Memory B cell (primary cell): Measurements from ENCODE around the gene PPP2R1A.

Source experiments
- ATAC-seq: fragments of 150-1000 bp; cut with Tn5 transposase; 2 replicates; pipeline ENCODE4 v1.10.0; 2021; ENCODE audit warnings: low read depth, mild to moderate bottlenecking, moderate library complexity
- DNase-seq, 2 donors: peaks; one replicate each; pipeline ENCODE4 v3.0.0; 2022; ENCODE audit warnings: low spot score in 2 of 2
- H3K27ac Mint-ChIP-seq: one replicate; pipeline ENCODE4 v1.8.0; 2022; ENCODE audit warnings: mild to moderate bottlenecking, moderate library complexity, mixed read lengths
- H3K27me3 Mint-ChIP-seq: one replicate; pipeline ENCODE4 v1.8.0; 2022; ENCODE audit warnings: mixed read lengths
- H3K36me3 Mint-ChIP-seq: one replicate; pipeline ENCODE4 v1.8.0; 2022; ENCODE audit warnings: mild to moderate bottlenecking, mixed read lengths
- H3K4me1 Mint-ChIP-seq: one replicate; pipeline ENCODE4 v1.8.0; 2022; ENCODE audit warnings: mixed read lengths
- H3K4me3 Mint-ChIP-seq: one replicate; pipeline ENCODE4 v1.8.0; 2022; ENCODE audit warnings: mild to moderate bottlenecking, moderate library complexity, mixed read lengths
- H3K9me3 Mint-ChIP-seq: one replicate; pipeline ENCODE4 v1.8.0; 2022; ENCODE audit warnings: mixed read lengths

The PPP2R1A gene

GRCh38 chr19:52216401-52216800 is 26.5 kb downstream of the PPP2R1A start:
- H3K4me3 Mint-ChIP-seq: no peak overlapping the region
- peaks cover 46% of the 10 kb centered on the region for H3K36me3 Mint-ChIP-seq
- no peaks in the 10 kb centered on the region for H3K9me3 Mint-ChIP-seq
- DNase-seq (no peak), ATAC-seq (no peak)
- H3K4me1 Mint-ChIP-seq: peaks cover 13% of the 10 kb centered on the region
- H3K27ac Mint-ChIP-seq: no peak overlapping the region
- H3K27me3 Mint-ChIP-seq: no peaks in the 10 kb centered on the region

DNA sequence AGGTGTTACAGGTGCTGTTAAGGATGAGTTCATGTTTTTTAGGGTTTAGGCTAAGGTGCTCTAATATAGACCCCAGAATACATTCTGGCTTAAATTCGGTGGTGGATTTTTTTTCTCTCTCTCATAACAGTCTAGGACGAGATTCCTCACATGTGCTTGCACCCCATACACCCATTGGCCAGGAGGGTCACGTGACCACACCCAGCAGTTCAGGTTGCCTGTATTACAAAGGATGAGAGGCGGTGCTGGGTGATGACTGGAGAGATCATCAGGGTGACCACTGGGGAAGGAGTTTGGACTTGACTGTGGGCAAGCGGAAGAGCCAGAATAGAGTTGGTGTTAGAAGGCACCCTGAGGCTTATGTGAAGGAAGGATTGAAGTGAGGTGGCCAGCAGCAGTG is 27.7 kb downstream of the PPP2R1A start:
- Mint-ChIP-seq H3K36me3 (peaks cover 44% of the 10 kb centered on the region), H3K27ac (no peak overlapping the region)

GRCh38 chr19:52219611-52220010 is 29.8 kb downstream of the PPP2R1A start:
- H3K36me3 Mint-ChIP-seq: peaks cover 43% of the 10 kb centered on the region
- H3K9me3 Mint-ChIP-seq: no peaks in the 10 kb centered on the region
- no peaks in the 10 kb centered on the region for H3K27me3 Mint-ChIP-seq
- H3K4me1 Mint-ChIP-seq: peaks cover 10% of the 10 kb centered on the region
- no peak for DNase-seq
- ATAC-seq: no peak
- peak overlapping the region; percentile 85 for H3K27ac Mint-ChIP-seq
- no peak overlapping the region for H3K4me3 Mint-ChIP-seq

More for the DNA sequence above, 27.7 kb downstream of the PPP2R1A start:
- H3K9me3 Mint-ChIP-seq: no peaks in the 10 kb centered on the region
- H3K27me3 Mint-ChIP-seq: no peaks in the 10 kb centered on the region
- H3K4me1 Mint-ChIP-seq: peaks cover 13% of the 10 kb centered on the region
- DNase-seq: no peak
- no peak overlapping the region for H3K4me3 Mint-ChIP-seq
- no peak for ATAC-seq

- Mint-ChIP-seq H3K4me1 (peaks cover 10% of the 10 kb centered on the region), H3K9me3 (no peaks in the 10 kb centered on the region), H3K4me3 (no peak overlapping the region), H3K27me3 (no peaks in the 10 kb centered on the region), H3K36me3 (peaks cover 46% of the 10 kb centered on the region), H3K27ac (no peak overlapping the region)
- no peak for ATAC-seq
- no peak for DNase-seq
Measured at GRCh38 chr19:52221031-52221430, 31.2 kb downstream of the PPP2R1A start.

DNA sequence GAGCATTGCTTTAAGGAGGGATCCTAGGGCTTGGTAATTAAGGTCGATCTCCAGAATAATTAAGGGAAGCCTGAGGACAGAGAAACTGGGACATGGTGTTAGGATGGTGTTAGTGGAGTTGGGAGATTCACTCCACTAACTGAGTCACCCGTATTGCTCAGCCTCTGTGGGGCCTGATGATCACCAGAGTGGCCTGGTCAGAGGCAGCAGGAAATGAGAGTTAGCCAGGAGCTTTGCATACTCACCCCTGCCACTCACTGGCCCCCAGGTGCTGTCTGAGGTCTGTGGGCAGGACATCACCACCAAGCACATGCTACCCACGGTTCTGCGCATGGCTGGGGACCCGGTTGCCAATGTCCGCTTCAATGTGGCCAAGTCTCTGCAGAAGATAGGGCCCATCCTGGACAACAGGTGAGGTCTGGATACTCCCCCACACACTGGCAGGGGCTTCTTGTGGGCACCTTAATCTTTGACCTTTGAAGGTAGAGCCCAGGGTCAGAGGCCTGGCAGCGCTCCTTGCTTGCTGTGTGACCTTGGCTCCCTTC is 32.1 kb downstream of the PPP2R1A start:
- no peak for DNase-seq
- Mint-ChIP-seq H3K9me3 (no peaks in the 10 kb centered on the region), H3K4me1 (peaks cover 8% of the 10 kb centered on the region), H3K36me3 (peaks cover 45% of the 10 kb centered on the region), H3K27me3 (no peaks in the 10 kb centered on the region), H3K27ac (no peak overlapping the region), H3K4me3 (no peak overlapping the region)
- ATAC-seq: no peak

GRCh38 chr19:52224211-52224610 is 34.4 kb downstream of the PPP2R1A start:
- H3K27ac Mint-ChIP-seq: peak overlapping the region; percentile 48

GRCh38 chr19:52226652-52227051 is 36.8 kb downstream of the PPP2R1A start:
- H3K9me3 Mint-ChIP-seq: no peaks in the 10 kb centered on the region
- H3K36me3 Mint-ChIP-seq: peaks cover 28% of the 10 kb centered on the region
- no peaks in the 10 kb centered on the region for H3K27me3 Mint-ChIP-seq
- peak overlapping the region; percentile 9 for H3K27ac Mint-ChIP-seq
- H3K4me3 Mint-ChIP-seq: no peak overlapping the region
- ATAC-seq (no peak), DNase-seq (no peak)
- H3K4me1 Mint-ChIP-seq: peaks cover 2% of the 10 kb centered on the region

More at GRCh38 chr19:52224211-52224610, 34.4 kb downstream of the PPP2R1A start:
- Mint-ChIP-seq H3K27me3 (no peaks in the 10 kb centered on the region), H3K4me3 (no peak overlapping the region), H3K9me3 (no peaks in the 10 kb centered on the region), H3K4me1 (peaks cover 7% of the 10 kb centered on the region), H3K36me3 (peaks cover 47% of the 10 kb centered on the region)
- ATAC-seq (no peak), DNase-seq (no peak)

- H3K27me3 Mint-ChIP-seq: no peaks in the 10 kb centered on the region
- peaks cover 30% of the 10 kb centered on the region for H3K36me3 Mint-ChIP-seq
- ATAC-seq: no peak
- H3K4me1 Mint-ChIP-seq: peaks cover 2% of the 10 kb centered on the region
- no peak overlapping the region for H3K4me3 Mint-ChIP-seq
- H3K27ac Mint-ChIP-seq: no peak overlapping the region
- no peak for DNase-seq
- no peaks in the 10 kb centered on the region for H3K9me3 Mint-ChIP-seq
Measured at GRCh38 chr19:52227196-52227940, 37.5 kb downstream of the PPP2R1A start.

- Mint-ChIP-seq H3K27ac (no peak overlapping the region), H3K9me3 (no peaks in the 10 kb centered on the region), H3K4me3 (no peak overlapping the region), H3K4me1 (peaks cover 2% of the 10 kb centered on the region), H3K36me3 (peaks cover 30% of the 10 kb centered on the region), H3K27me3 (no peaks in the 10 kb centered on the region)
- DNase-seq (no peak), ATAC-seq (no peak)
Measured at GRCh38 chr19:52227980-52228379, 38.1 kb downstream of the PPP2R1A start.

DNA sequence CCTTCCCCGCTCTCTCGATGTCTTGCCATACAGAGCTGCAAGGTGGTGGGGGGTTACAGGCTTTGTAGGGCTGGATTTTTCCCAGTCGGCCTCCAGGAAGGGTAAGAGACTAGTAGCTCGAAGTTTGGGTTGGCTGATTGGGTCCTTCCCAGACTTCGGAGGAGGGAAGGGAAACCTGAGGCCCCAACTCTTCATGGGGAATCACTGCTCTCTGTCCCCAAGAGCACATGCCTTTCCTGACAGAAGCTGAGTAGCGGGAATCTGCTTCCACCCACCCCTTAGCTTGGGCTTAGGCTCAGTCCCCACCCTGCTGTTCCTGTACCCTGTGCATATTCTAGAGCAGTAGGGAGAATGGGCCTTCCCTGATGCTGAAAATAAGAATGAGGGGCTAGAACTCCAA is 39.7 kb downstream of the PPP2R1A start:
- Mint-ChIP-seq H3K27ac (no peak overlapping the region), H3K4me1 (peaks cover 2% of the 10 kb centered on the region), H3K36me3 (peaks cover 20% of the 10 kb centered on the region), H3K4me3 (no peak overlapping the region), H3K9me3 (no peaks in the 10 kb centered on the region), H3K27me3 (no peaks in the 10 kb centered on the region)
- ATAC-seq: no peak
- no peak for DNase-seq

DNA sequence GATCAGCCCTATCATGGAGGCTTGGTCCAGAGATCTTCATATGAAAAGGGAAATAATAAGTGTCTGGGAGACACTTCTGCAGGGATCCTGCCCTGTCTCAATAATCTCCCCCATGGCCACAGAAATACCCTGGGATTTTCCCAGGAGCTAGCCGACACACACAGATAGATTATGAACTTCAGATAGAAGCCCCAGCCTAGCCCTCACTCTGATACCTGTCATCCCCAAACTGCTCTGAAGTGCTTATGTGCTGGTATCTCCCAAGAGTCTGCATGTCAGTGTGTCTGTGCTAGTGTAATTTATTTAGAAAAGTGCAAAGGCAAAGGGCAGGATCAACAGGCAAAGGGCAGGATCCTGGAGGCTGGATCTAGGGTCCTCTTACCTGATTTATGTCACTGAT is 40.8 kb downstream of the PPP2R1A start:
- Mint-ChIP-seq H3K27me3 (no peaks in the 10 kb centered on the region), H3K36me3 (peaks cover 17% of the 10 kb centered on the region), H3K9me3 (no peaks in the 10 kb centered on the region), H3K4me1 (peaks cover 2% of the 10 kb centered on the region), H3K27ac (peak overlapping the region; percentile 60), H3K4me3 (no peak overlapping the region)
- DNase-seq: no peak
- no peak for ATAC-seq

GRCh38 chr19:52231154-52231910 is 41.5 kb downstream of the PPP2R1A start:
- Mint-ChIP-seq H3K27ac (peak overlapping the region; percentile 60), H3K9me3 (no peaks in the 10 kb centered on the region), H3K27me3 (no peaks in the 10 kb centered on the region), H3K4me1 (peaks cover 2% of the 10 kb centered on the region), H3K36me3 (peaks cover 11% of the 10 kb centered on the region), H3K4me3 (no peak overlapping the region)
- DNase-seq (no peak), ATAC-seq (no peak)

DNA sequence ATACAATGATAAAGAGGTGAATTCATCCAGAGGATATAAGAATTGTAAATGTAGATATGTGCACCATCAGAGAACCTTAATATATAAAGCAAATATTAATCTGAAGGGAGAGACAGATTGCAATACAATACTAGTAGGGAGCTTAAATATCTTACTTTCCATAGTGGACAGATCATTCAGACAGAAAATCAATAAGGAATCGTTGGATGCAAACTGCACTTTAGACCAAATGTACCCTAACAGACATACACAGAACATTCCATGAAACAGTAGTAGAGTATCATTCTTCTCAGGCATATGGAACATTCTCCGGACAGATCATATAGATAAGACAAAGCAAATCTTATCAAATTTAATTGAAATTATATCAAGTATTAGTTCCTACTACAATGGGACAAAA is 44.6 kb downstream of the PPP2R1A start:
- Mint-ChIP-seq H3K4me1 (no peaks in the 10 kb centered on the region), H3K36me3 (peaks cover 2% of the 10 kb centered on the region), H3K4me3 (no peak overlapping the region), H3K27ac (peak overlapping the region; percentile 18), H3K27me3 (no peaks in the 10 kb centered on the region), H3K9me3 (no peaks in the 10 kb centered on the region)
- no peak for ATAC-seq
- no peak for DNase-seq

DNA sequence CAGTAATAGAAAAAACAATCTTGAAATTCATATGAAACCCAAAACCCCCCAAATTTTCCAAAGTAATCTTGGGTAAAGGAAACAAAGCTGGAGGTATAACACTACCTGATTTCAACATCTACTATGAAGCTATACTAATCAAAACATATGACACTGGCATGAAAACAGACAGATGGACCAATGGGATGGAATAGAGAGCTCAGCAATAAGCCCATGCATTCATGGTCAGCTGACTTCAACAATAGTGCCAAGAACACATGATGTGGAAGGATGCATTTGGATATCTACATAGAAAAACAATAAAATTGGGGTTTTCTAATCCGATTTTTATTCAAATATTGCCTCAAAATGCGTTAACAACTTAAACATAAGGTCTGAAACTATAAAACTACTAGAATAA is 47.3 kb downstream of the PPP2R1A start:
- no peaks in the 10 kb centered on the region for H3K36me3 Mint-ChIP-seq
- no peaks in the 10 kb centered on the region for H3K9me3 Mint-ChIP-seq
- no peaks in the 10 kb centered on the region for H3K4me1 Mint-ChIP-seq
- H3K27me3 Mint-ChIP-seq: no peaks in the 10 kb centered on the region
- H3K27ac Mint-ChIP-seq: no peak overlapping the region
- ATAC-seq: no peak
- DNase-seq: no peak
- H3K4me3 Mint-ChIP-seq: no peak overlapping the region
